Dermis microvascular lymphatic vessel endothelial cell (primary cell): ENCODE results near the gene ORC1. TPM values are rescaled to one million over a fixed set of nuclear protein-coding genes. Genes with fewer than 3 reads are reported as not detected.

Experiments
- DNase-seq, 2 donors: peaks; one replicate each; pipeline versions ENCODE4 v3.0.0 to v3.0.0-alpha.2; 2010; ENCODE audit warnings: low read depth in 2 of 2
- total RNA-seq: library from RNA; depleted of rRNA; stranded (reverse); fragments of >200 nt; gene quantifications from 2 replicates; pipeline ENCODE4 v1.2.1, GENCODE V29; 2014

Gene ORC1
- total RNA-seq = 3.5 and 6.5 TPM in 2 replicates

GRCh38 chr1:52404116-52404974, at the start of gene ORC1, which contains the start of gene PRPF38A:
ORC1 (minus strand) TSS chr1:52404423; CDS start chr1:52402223, 2,200 bp downstream.
PRPF38A (plus strand) TSS chr1:52404602; CDS start chr1:52404750, 148 bp downstream.
- DNase-seq = peak; percentile 93 to 98

- no peak for DNase-seq
These were observed 40.2 kb upstream of the ORC1 start for GRCh38 chr1:52444463-52444862.

GRCh38 chr1:52439976-52440375, 35.8 kb upstream of the ORC1 start:
- no peak for DNase-seq

- DNase-seq = no peak
These were observed 32.6 kb upstream of the ORC1 start for GRCh38 chr1:52436817-52437216.

DNA sequence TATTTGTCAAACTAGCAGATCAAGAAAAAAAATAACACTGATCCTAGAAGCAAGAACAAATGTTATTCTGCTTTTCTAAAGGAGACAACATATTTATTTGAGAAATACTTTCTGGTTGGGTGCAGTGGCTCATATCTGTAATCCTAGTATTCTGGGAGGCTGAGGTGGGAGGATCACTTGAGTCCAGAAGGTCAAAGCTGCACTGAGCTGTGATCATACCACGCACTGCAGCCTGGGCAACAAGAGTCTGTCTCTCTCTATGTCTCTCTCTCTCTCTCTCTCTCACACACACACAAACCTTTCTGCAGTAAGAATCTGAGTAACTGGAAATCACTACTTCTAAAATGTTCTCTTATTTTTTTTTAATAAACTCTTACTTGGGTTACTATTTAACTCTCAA, 31.4 kb upstream of the ORC1 start:
- DNase-seq = no peak

GRCh38 chr1:52435211-52435610, 31.0 kb upstream of the ORC1 start:
- DNase-seq = no peak

- no peak for DNase-seq
These were observed 28.6 kb upstream of the ORC1 start for GRCh38 chr1:52432807-52433206.

- no peak for DNase-seq
These were observed 22.9 kb upstream of the ORC1 start for GRCh38 chr1:52427152-52427551.

DNA sequence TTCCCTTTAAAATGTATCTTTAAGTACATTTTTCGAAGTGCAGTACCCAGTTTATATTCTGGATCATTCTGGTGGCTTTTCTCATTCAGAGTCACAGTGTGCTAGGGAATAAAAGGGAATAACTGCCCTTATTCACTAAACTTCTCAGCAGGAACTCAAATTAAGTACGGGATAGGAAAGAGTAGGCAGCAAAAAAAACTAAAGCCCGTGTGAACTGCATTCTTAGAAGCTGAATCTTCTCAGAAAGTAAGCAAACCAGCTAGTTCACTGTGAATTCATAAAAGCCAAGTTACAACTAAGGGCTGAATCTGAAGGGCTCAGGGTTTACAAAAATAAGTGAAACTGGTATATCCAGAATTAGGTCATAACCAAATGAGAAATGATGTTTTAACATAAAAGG, 22.1 kb upstream of the ORC1 start:
- no peak for DNase-seq

DNA sequence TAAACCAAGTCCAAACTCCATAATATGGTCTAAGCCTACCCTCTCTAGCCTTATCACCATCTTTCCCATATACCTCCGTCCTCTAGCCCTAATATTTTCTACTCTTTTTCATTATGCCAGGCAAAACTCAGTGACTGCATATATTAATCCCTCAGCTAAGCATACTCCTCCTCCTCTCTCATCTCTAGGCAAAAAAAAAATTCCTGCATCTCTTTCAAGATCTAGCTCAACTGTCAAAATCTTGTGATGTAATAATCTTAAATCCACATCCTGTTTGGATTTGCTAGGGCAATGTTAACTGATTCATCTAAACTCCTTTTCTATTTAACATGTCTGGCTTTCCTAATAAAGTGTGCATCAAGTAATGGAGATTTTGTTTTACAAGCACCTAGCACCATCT, 20.6 kb upstream of the ORC1 start:
- no peak for DNase-seq

GRCh38 chr1:52424231-52424636, 20.0 kb upstream of the ORC1 start:
- DNase-seq = peak in 1 of 2 donors; percentile 29

DNA sequence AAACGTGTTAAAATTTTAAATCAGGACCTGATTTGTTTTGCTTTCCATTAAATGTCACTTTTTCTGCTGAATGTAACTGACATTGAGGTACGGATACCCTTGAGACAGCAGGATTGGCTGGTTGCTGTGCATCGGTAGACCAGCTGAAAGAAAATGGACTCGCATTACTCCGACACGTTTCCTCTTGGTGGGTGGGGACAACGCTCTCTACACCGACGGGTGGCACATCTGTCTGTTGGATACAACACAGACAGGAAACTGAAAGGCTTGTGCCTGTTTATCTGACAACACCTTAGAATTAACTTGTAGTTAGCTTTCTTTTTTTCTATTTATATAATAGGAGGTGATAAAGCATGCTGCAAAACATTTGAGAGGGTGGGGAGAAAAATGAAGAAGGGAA, 19.5 kb upstream of the ORC1 start:
- peak in 1 of 2 donors; percentile 37 for DNase-seq

DNA sequence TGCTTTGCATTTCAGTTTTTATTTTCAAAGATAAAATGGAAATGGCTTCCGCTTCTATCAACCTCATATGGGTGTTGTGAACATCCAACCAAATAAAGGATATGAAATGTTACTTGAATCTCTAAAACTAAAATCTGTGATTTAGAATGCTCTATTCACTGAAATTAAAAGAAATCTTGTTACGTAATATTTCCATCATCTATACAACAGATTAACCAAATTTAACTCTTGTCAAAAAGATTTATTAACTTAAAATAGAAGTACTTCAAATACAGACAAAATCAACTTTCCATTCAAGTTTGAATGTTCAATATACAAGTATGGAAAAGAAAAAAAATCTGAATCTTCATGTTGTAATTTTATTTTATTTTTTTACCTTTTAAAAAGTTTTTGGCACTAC, 18.8 kb upstream of the ORC1 start:
- DNase-seq = no peak

GRCh38 chr1:52420713-52421112, 16.5 kb upstream of the ORC1 start:
- DNase-seq = no peak

GRCh38 chr1:52416811-52417210, 12.6 kb upstream of the ORC1 start:
- DNase-seq = peak; percentile 93 to 96

DNA sequence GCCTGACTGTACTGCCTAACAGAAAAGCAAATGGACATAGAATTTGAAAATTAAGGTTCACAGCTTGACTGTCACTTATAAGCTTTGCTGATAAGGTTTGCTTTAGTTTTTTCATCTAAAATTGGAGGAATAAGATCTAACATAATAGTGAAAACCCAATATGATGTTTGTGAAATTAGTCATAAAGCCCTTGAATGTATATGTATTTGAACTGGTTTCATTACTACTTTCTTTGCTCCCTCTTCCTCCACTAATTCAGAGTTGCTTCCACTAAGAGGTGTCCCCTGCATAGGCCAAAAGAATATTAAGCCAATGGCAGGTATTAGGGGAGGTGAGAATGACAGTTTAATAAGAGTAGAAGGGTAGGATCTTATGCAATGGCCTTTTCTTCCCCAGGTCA, 10.7 kb upstream of the ORC1 start:
- no peak for DNase-seq

GRCh38 chr1:52413410-52413989, 9.3 kb upstream of the ORC1 start:
- no peak for DNase-seq

- no peak for DNase-seq
These were observed 734 bp upstream of the ORC1 start for GRCh38 chr1:52404975-52405338.

DNA sequence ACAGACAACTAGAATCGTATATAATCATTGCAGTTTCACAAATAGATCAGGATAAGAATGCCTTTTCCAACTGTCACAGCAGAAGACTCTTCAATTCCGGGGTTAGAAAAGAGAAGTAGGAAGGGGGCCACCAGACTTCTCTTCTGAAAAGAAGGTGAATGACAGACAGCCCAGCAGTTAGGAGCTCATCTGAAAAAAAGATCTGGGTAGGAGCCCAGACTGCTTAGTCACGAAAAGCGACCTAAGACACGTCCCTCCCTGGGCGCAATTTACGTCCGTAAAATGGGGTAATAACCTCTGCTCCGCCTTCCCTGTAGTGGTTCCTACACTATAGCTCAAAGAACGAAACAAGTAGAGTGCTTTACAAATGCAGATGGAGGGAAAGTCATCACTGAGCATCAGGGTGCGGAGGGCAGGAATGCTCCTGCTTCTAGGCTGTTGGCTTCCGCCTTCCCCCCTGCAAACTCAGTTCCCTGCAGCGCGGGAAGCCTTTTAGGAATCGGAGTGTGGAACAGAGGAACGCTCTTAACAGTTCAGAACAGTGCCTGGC, 582 bp downstream of the ORC1 start:
- peak in 1 of 2 donors; percentile 69 for DNase-seq

GRCh38 chr1:52402860-52403240, 1.4 kb downstream of the ORC1 start:
- no peak for DNase-seq

DNA sequence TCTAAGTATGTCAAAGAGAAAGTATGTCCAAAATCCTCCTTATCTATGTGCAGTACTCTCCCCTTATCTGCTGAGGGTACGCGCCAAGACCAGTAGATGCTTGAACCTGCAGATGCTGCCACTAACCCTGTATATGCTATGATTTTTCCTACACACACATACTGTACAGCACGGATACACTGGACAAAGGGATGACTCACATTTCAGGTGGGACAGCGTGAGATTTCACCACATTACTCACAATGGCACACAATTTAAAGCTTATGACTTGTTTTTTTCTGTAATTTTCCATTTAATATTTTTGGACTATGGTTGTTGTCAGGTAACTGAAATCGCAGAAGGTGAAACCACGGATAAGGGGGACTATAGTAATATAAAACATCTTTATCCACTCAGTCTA, 4.1 kb downstream of the ORC1 start:
- DNase-seq = peak in 1 of 2 donors; percentile 39

DNA sequence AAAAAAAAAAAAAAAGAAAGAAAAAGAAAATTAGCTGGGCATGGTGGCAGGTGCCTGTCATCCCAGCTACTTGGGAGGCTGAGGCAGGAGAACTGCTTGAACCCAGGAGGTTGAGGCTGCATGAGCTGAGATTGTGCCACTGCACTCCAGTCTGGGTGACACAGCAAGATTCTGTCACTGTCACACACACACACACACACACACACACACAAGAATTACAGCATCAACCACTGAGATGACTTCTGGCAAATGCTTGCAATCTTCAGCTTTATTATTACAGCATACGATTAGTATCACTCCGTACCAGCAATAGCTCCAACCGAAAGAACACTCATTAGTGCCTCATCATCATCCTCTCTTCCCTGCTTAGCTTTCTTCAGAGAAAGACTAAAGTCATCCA, 4.6 kb downstream of the ORC1 start:
- no peak for DNase-seq

GRCh38 chr1:52393174-52393573, 11.0 kb downstream of the ORC1 start:
- no peak for DNase-seq
